H1 (cell line): ENCODE results near the gene ZBTB46. TPM values are rescaled to one million over a fixed set of nuclear protein-coding genes. Genes with fewer than 3 reads are reported as not detected.

ENCODE experiments used
- CTCF ChIA-PET: fragments of 300-600 bp; sonication (Branson Sonifier 250); formaldehyde crosslinking; loops from one replicate; lab custom pipeline; 2021; ENCODE audit not compliant: partially characterized antibody; lab: Charles Lee
- POLR2A ChIA-PET: fragments of 300-600 bp; sonication (Branson Sonifier 250); formaldehyde crosslinking; loops from one replicate; lab custom pipeline; 2021; ENCODE audit warnings: inconsistent platforms; ENCODE audit not compliant: partially characterized antibody; lab: Charles Lee
- DNase-seq, 2 experiments: peaks; one replicate each; pipeline versions ENCODE4 v3.0.0 to v3.0.0-alpha.2; 2010 to 2022; ENCODE audit warnings: low spot score in 2 of 2, low read depth in 1 of 2, mixed read lengths in 1 of 2
- FAIRE-seq: peaks from 2 replicates; lab custom pipeline; 2011; peaks lifted over from hg19 to GRCh38; lab: Jason Lieb, UNC
- H2AFZ ChIP-seq: 2 replicates; pipeline ENCODE4 v1.8.1; 2012; ENCODE audit warnings: low read length, inconsistent platforms
- H2AK5ac ChIP-seq: 2 replicates; pipeline ENCODE4 v1.6.1; 2013; ENCODE audit warnings: low read depth, low read length
- H2BK120ac ChIP-seq: replicated peaks from 2 replicates; pipeline ENCODE3; 2013; ENCODE audit warnings: low read depth, low read length, inconsistent platforms
- H2BK12ac ChIP-seq: 2 replicates; pipeline ENCODE4 v1.6.1; 2013; ENCODE audit warnings: low read depth, low read length
- H2BK15ac ChIP-seq: 2 replicates; pipeline ENCODE4 v1.6.1; 2013; ENCODE audit warnings: low read length
- H2BK20ac ChIP-seq: 2 replicates; pipeline ENCODE4 v1.6.1; 2013; ENCODE audit warnings: low read length
- H2BK5ac ChIP-seq: 2 replicates; pipeline ENCODE4 v1.6.1; 2013; ENCODE audit warnings: low read depth, low read length
- H3K14ac ChIP-seq: 2 replicates; pipeline ENCODE4 v1.6.1; 2013; ENCODE audit warnings: inconsistent platforms; ENCODE audit not compliant: insufficient read length
- H3K18ac ChIP-seq: 2 replicates; pipeline ENCODE4 v1.6.1; 2013; ENCODE audit warnings: low read length; ENCODE audit errors: extremely low read depth
- H3K23ac ChIP-seq: 2 replicates; pipeline ENCODE4 v1.6.1; 2013; ENCODE audit warnings: inconsistent platforms; ENCODE audit not compliant: insufficient read length
- H3K23me2 ChIP-seq: 2 replicates; pipeline ENCODE4 v1.6.1; 2013; ENCODE audit warnings: low read depth, low read length
- H3K27ac ChIP-seq: 2 replicates; pipeline ENCODE4 v1.6.1; 2011; ENCODE audit warnings: low read depth, low read length, inconsistent platforms
- H3K27me3 ChIP-seq, 4 experiments: replicated peaks in 1 of 4; 1 replicate in 1 of 4; 2 replicates in 3 of 4; pipeline versions ENCODE4 v1.6.1 to v1.8.1; 2011 to 2013; ENCODE audit warnings: low read length in 3 of 4, mild to moderate bottlenecking in 3 of 4, inconsistent platforms in 2 of 4, mixed read lengths in 2 of 4, moderate library complexity in 1 of 4; ENCODE audit not compliant: control insufficient read depth in 3 of 4, insufficient read depth in 3 of 4; ENCODE audit errors: extremely low read depth in 1 of 4
- H3K36me3 ChIP-seq, 4 experiments: 2 replicates each; pipeline versions ENCODE4 v1.6.1 to v1.8.1; 2011 to 2013; ENCODE audit warnings: mild to moderate bottlenecking in 4 of 4, low read length in 3 of 4, moderate library complexity in 2 of 4, control low read depth in 1 of 4, inconsistent platforms in 1 of 4; ENCODE audit not compliant: insufficient read depth in 4 of 4, control insufficient read depth in 2 of 4
- H3K4ac ChIP-seq: replicated peaks from 2 replicates; pipeline ENCODE3; 2013; ENCODE audit warnings: low read length, low read depth, mixed read lengths, inconsistent platforms; ENCODE audit not compliant: insufficient read length
- H3K4me1 ChIP-seq, 4 experiments: replicated peaks in 1 of 4; 1 replicate in 1 of 4; 2 replicates in 3 of 4; pipeline versions ENCODE4 v1.6.1 to v1.8.1; 2011 to 2013; ENCODE audit warnings: low read length in 3 of 4, inconsistent platforms in 2 of 4, mixed read lengths in 1 of 4; ENCODE audit not compliant: insufficient read depth in 4 of 4, control insufficient read depth in 3 of 4
- H3K4me2 ChIP-seq, 2 experiments: 2 replicates each; pipeline versions ENCODE4 v1.6.1 to v1.8.1; 2011 to 2013; ENCODE audit warnings: low read depth in 2 of 2, low read length in 2 of 2, control low read depth in 1 of 2, inconsistent platforms in 1 of 2, mild to moderate bottlenecking in 1 of 2; ENCODE audit not compliant: insufficient read depth in 1 of 2
- H3K4me3 ChIP-seq, 4 experiments: fragments of 200-600, 300-600 bp in 1 of 4; sonication (generic), shearing (Covaris generic), sonication (Bioruptor Twin) in 1 of 4; 2 replicates each; pipeline versions ENCODE4 v1.5.1 to v1.8.1; 2011 to 2016; ENCODE audit warnings: low read length in 4 of 4, low read depth in 3 of 4, control low read depth in 2 of 4, inconsistent platforms in 2 of 4, mild to moderate bottlenecking in 2 of 4, mixed read lengths in 1 of 4, moderate library complexity in 1 of 4; ENCODE audit not compliant: insufficient read depth in 2 of 4; ENCODE audit errors: extremely low read depth in 1 of 4
- H3K56ac ChIP-seq: replicated peaks from 2 replicates; pipeline ENCODE3; 2013; ENCODE audit warnings: low read depth, mild to moderate bottlenecking, mixed read lengths, low read length, inconsistent platforms; ENCODE audit not compliant: insufficient read length
- H3K79me1 ChIP-seq: 2 replicates; pipeline ENCODE4 v1.6.1; 2013; ENCODE audit warnings: low read depth, low read length, control low read depth
- H3K79me2 ChIP-seq, 2 experiments: 2 replicates each; pipeline versions ENCODE4 v1.6.1 to v1.8.1; 2012 to 2013; ENCODE audit warnings: low read length in 2 of 2, mild to moderate bottlenecking in 2 of 2, inconsistent platforms in 1 of 2; ENCODE audit not compliant: insufficient read depth in 2 of 2, control insufficient read depth in 1 of 2
- H3K9ac ChIP-seq, 4 experiments: replicated peaks in 1 of 4; 1 replicate in 1 of 4; 2 replicates in 3 of 4; pipeline versions ENCODE4 v1.6.1 to v1.8.1; 2011 to 2013; ENCODE audit warnings: low read depth in 3 of 4, low read length in 3 of 4, control low read depth in 2 of 4, mild to moderate bottlenecking in 2 of 4, moderate library complexity in 2 of 4, inconsistent platforms in 1 of 4; ENCODE audit errors: extremely low read depth in 1 of 4
- H3K9me3 ChIP-seq, 2 experiments: 2 replicates each; pipeline versions ENCODE4 v1.6.1 to v1.8.1; 2012 to 2013; ENCODE audit warnings: mild to moderate bottlenecking in 2 of 2, moderate library complexity in 2 of 2, control low read depth in 1 of 2, inconsistent platforms in 1 of 2, low read depth in 1 of 2, low read length in 1 of 2, mixed read lengths in 1 of 2; ENCODE audit not compliant: insufficient read depth in 2 of 2
- H4K20me1 ChIP-seq, 2 experiments: replicated peaks in 1 of 2; 2 replicates each; pipeline versions ENCODE3 to v1.8.1; 2011 to 2013; ENCODE audit warnings: inconsistent platforms in 2 of 2, low read length in 2 of 2, mild to moderate bottlenecking in 1 of 2; ENCODE audit not compliant: insufficient read depth in 2 of 2, control insufficient read depth in 1 of 2
- H4K5ac ChIP-seq: 2 replicates; pipeline ENCODE4 v1.6.1; 2013; ENCODE audit warnings: low read length, low read depth, mixed read lengths, inconsistent platforms; ENCODE audit not compliant: insufficient read length
- H4K8ac ChIP-seq: 2 replicates; pipeline ENCODE4 v1.8.0; 2013; ENCODE audit warnings: mild to moderate bottlenecking, moderate library complexity, low read length, inconsistent platforms; ENCODE audit not compliant: insufficient read depth; ENCODE audit errors: extremely low read depth
- H4K91ac ChIP-seq: replicated peaks from 2 replicates; pipeline ENCODE3; 2013; ENCODE audit warnings: low read length, mixed read lengths, inconsistent platforms; ENCODE audit not compliant: insufficient read length
- E2F6 ChIP-seq: IDR thresholded peaks from 2 replicates; pipeline ENCODE4 v1.6.1; 2012; ENCODE audit warnings: inconsistent platforms
- NRF1 ChIP-seq: IDR thresholded peaks from 2 replicates; pipeline ENCODE4 v1.6.1; 2011; ENCODE audit warnings: mild to moderate bottlenecking, low read depth, low read length, improper control_type of control experiment
- POU5F1 ChIP-seq: IDR thresholded peaks from 2 replicates; pipeline ENCODE4 v1.6.1; 2011; ENCODE audit warnings: low read depth, mild to moderate bottlenecking, low read length, moderate library complexity
- YY1 ChIP-seq: IDR thresholded peaks from 2 replicates; pipeline ENCODE4 v1.6.1; 2011; ENCODE audit warnings: low read depth, mild to moderate bottlenecking, low read length
- ZNF274 ChIP-seq: IDR thresholded peaks from 2 replicates; pipeline ENCODE4 v1.7.0; 2012; ENCODE audit warnings: low read length, borderline replicate concordance; ENCODE audit errors: extremely low read depth
- WGBS, 2 experiments: shearing (Covaris generic) in 1 of 2; methylation state at CpG; one replicate each; pipeline versions ENCODE4 v1.1.6 to v1.1.7; 2013 to 2015; ENCODE audit warnings: low lambda C conversion rate in 2 of 2, mixed read lengths in 2 of 2, inconsistent platforms in 1 of 2, low coverage in 1 of 2, missing lambda C conversion rate in 1 of 2; ENCODE audit not compliant: insufficient replicate concordance in 2 of 2, insufficient coverage in 1 of 2, insufficient read length in 1 of 2; ENCODE audit errors: extremely low coverage in 1 of 2, missing lambda C conversion rate in 1 of 2; 5-methylcytosine and 5-hydroxymethylcytosine counted together
- polyA plus RNA-seq, 7 experiments: library from polyadenylated mRNA; depleted of rRNA in 3 of 7; stranded (reverse) in 5 of 7; unstranded in 2 of 7; fragments of >200 nt in 5 of 7; fragments of 200-250 nt in 2 of 7; gene quantifications; 1 replicate in 5 of 7; 2 replicates in 1 of 7; 4 replicates in 1 of 7; pipeline versions ENCODE4 v1.2.1 to v1.2.3, GENCODE V29; 2011 to 2013; ENCODE audit warnings: missing spikeins in 2 of 7, mixed read lengths in 2 of 7
- total RNA-seq: library from RNA; stranded (reverse); fragmentation: NEBNext Ultra II Directional; extraction: Animal tissue kit (Norgen Biotek cat#: 25700); gene quantifications from 2 replicates; pipeline ENCODE4 v1.2.1, GENCODE V29; 2021

Gene ZBTB46
- total and polyA plus RNA-seq, 2 of the 8 experiments (the other 6 are each of a cell fraction or from before 2014, with no cell fraction given), result 6.4 to 22.4 TPM

- Histone ChIP-seq H3K14ac (no peak overlapping the region), H2BK15ac (no peak overlapping the region), H2AFZ (no peak overlapping the region), H3K18ac (no peak overlapping the region), H2AK5ac (no peak overlapping the region), H2BK20ac (no peak overlapping the region), H2BK5ac (no peak overlapping the region), H3K9ac (no peak overlapping the region), H4K20me1 (peaks cover 4 to 31% of the 10 kb centered on the region in 2 experiments), H3K79me2 (peaks cover 0 to 4% of the 10 kb centered on the region in 2 experiments; a peak in 1 of 4 replicates), H3K4me3 (peak overlapping the region; percentile 25 to 68 (median 30); a peak in 7 of 8 replicates), H3K27me3 (peaks cover 0 to 12% (median 8%) of the 10 kb centered on the region in 4 experiments; a peak in 4 of 7 replicates), H3K36me3 (peaks cover 0 to 21% (median 6%) of the 10 kb centered on the region in 4 experiments; a peak in 5 of 8 replicates), H3K9me3 (no peaks in the 10 kb centered on the region; a peak in 1 of 4 replicates), H3K79me1 (peaks cover 8% of the 10 kb centered on the region), H3K27ac (no peak overlapping the region), H3K4me2 (peak overlapping the region; percentile 71 to 95), H3K23me2 (peaks cover 15% of the 10 kb centered on the region), H2BK120ac (no peak overlapping the region), H3K4me1 (peaks cover 0 to 20% (median 11%) of the 10 kb centered on the region in 4 experiments; a peak in 6 of 7 replicates), H2BK12ac (no peak overlapping the region), H4K8ac (no peak overlapping the region; the same call in 1 of the 2 replicates), H4K5ac (no peak overlapping the region), H4K91ac (no peak overlapping the region), H3K56ac (no peak overlapping the region), H3K23ac (no peak overlapping the region), H3K4ac (no peak overlapping the region)
- CTCF ChIA-PET, result interaction anchor here (0.7 to 2.6 kb wide), 6 partner anchors 11 to 203 kb away, joined by 3 to 7 read pairs (median 4); partner anchors contain the start of gene PTK6
- FAIRE-seq, result no peak
- DNase-seq, result peak in 1 of 2 experiments; percentile 57
- POLR2A ChIA-PET, result interaction anchor here (0.9 to 3.0 kb wide), 15 partner anchors 10 to 243 kb away, joined by 3 to 16 read pairs (median 5); partner anchors contain the start of genes ARFRP1 and ZGPAT
- 0% methylated on average over 12 of the region's 26 CpGs; no CpG with 5 or more reads in 1 of the 2 experiments for WGBS, 2 experiments
- TF ChIP-seq ZNF274, result no peak
- TF ChIP-seq YY1, result 0 out of 2 replicates have a peak, but pooled peaks have one; percentile 12
- TF ChIP-seq NRF1, result no peak
- no peak for TF ChIP-seq POU5F1
- TF ChIP-seq E2F6, result peak; percentile 90
These were observed 93.4 kb downstream of the ZBTB46 start for GRCh38 chr20:63737695-63737944.
